NCI-H1694 treated with DMSO at 0.1 percent for 48 hours (cell line): ENCODE data around the gene SAA1.
"Not testable (repeated sequence)": the region's sequence is repeated elsewhere in the genome, so short reads cannot be mapped to it uniquely, and the experiment has no call there.

Experiments
- DNase-seq: peaks from one replicate; lab custom pipeline; 2025; lab: John Stamatoyannopoulos, UW

The SAA1 gene

GRCh38 chr11:18259259-18259658 lies 6.8 kb upstream of the SAA1 start:
- no peak for DNase-seq

GRCh38 chr11:18261721-18262120 lies 4.3 kb upstream of the SAA1 start:
- DNase-seq: no peak

- not testable (repeated sequence) for DNase-seq
Observed at GRCh38 chr11:18262681-18263350, 3.2 kb upstream of the SAA1 start.

- no peak for DNase-seq
Observed at GRCh38 chr11:18264035-18264434, 2.0 kb upstream of the SAA1 start.

GRCh38 chr11:18264677-18265555 lies 1.1 kb upstream of the SAA1 start:
- no peak for DNase-seq

GRCh38 chr11:18267335-18268133 lies 1.5 kb downstream of the SAA1 start:
- not testable (repeated sequence) for DNase-seq

- not testable (repeated sequence) for DNase-seq
Observed at GRCh38 chr11:18269252-18269651, 3.2 kb downstream of the SAA1 start.

GRCh38 chr11:18270102-18270501 lies 4.0 kb downstream of the SAA1 start:
- DNase-seq: no peak

- no peak for DNase-seq
Observed at GRCh38 chr11:18271206-18271605, 5.1 kb downstream of the SAA1 start.

- no peak for DNase-seq
Observed at GRCh38 chr11:18277565-18278271, 11.7 kb downstream of the SAA1 start.

GRCh38 chr11:18280438-18281045 lies 14.5 kb downstream of the SAA1 start:
- no peak for DNase-seq

GRCh38 chr11:18282626-18283025 lies 16.6 kb downstream of the SAA1 start:
- no peak for DNase-seq

- DNase-seq: no peak
Observed at GRCh38 chr11:18285841-18286240, 19.8 kb downstream of the SAA1 start.

GRCh38 chr11:18288911-18289310 lies 22.8 kb downstream of the SAA1 start:
- DNase-seq: no peak

- no peak for DNase-seq
Observed at GRCh38 chr11:18294862-18295261, 28.8 kb downstream of the SAA1 start.

- DNase-seq: no peak
Observed at GRCh38 chr11:18295316-18295715, 29.3 kb downstream of the SAA1 start.

GRCh38 chr11:18299721-18300120 lies 33.7 kb downstream of the SAA1 start:
- no peak for DNase-seq

- no peak for DNase-seq
Observed at GRCh38 chr11:18304745-18305144, 38.7 kb downstream of the SAA1 start.

GRCh38 chr11:18307461-18308139 lies 41.5 kb downstream of the SAA1 start:
- DNase-seq: no peak

GRCh38 chr11:18308242-18308641 lies 42.2 kb downstream of the SAA1 start:
- DNase-seq: no peak

- DNase-seq: no peak
Observed at GRCh38 chr11:18309691-18310090, 43.6 kb downstream of the SAA1 start.
